Measurements from ENCODE around the gene POU2AF1.

DNA sequence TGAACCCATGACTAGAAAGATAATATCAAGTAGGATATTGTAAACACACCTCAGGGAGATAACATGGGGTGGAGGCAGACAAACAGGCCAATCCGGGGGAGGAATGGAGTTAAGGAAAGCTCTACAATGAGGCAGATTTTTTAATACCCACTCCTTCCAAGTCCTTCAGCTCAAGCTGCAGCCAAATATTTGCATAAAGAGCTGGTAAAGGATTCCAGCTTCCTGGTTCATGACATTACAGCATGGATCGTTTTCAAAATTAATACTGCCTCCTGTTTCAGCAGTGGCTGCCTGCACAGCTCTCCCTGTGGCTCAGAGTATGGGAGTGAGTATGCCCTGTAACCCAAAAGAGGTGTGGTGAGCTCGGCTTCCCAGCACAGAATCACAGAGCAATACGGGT is 75.6 kb downstream of the POU2AF1 start:
- TF ChIP-seq, protein P1, sequence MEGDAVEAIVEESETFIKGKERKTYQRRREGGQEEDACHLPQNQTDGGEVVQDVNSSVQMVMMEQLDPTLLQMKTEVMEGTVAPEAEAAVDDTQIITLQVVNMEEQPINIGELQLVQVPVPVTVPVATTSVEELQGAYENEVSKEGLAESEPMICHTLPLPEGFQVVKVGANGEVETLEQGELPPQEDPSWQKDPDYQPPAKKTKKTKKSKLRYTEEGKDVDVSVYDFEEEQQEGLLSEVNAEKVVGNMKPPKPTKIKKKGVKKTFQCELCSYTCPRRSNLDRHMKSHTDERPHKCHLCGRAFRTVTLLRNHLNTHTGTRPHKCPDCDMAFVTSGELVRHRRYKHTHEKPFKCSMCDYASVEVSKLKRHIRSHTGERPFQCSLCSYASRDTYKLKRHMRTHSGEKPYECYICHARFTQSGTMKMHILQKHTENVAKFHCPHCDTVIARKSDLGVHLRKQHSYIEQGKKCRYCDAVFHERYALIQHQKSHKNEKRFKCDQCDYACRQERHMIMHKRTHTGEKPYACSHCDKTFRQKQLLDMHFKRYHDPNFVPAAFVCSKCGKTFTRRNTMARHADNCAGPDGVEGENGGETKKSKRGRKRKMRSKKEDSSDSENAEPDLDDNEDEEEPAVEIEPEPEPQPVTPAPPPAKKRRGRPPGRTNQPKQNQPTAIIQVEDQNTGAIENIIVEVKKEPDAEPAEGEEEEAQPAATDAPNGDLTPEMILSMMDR (IDR thresholded peaks at IDR 0.05), result no peak
- TF ChIP-seq POLR2A (IDR thresholded peaks at IDR 0.05), result no peak

Measured in adrenal gland (tissue), 5 donors.